NCI-H1105 (cell line): Measurements from ENCODE around the gene NR1H2.

Experiments used
- DNase-seq: peaks from one replicate; lab custom pipeline; 2025; lab: John Stamatoyannopoulos, UW

NR1H2 gene

GRCh38 chr19:50422397-50423278, 46.4 kb downstream of the NR1H2 start:
- no peak for DNase-seq

GRCh38 chr19:50423279-50424113, 47.2 kb downstream of the NR1H2 start:
- no peak for DNase-seq

GRCh38 chr19:50425581-50425980, 49.3 kb downstream of the NR1H2 start:
- no peak for DNase-seq

- DNase-seq: no peak
Observed at GRCh38 chr19:50427318-50427925, 51.2 kb downstream of the NR1H2 start.

GRCh38 chr19:50427997-50428425, 51.8 kb downstream of the NR1H2 start:
- no peak for DNase-seq

GRCh38 chr19:50428772-50429463, 52.7 kb downstream of the NR1H2 start:
- no peak for DNase-seq

- no peak for DNase-seq
Observed at GRCh38 chr19:50430888-50431342, 54.7 kb downstream of the NR1H2 start.

GRCh38 chr19:50431343-50432220, 55.3 kb downstream of the NR1H2 start:
- peak; percentile 79 for DNase-seq

GRCh38 chr19:50432221-50433028, 56.2 kb downstream of the NR1H2 start, which contains the start of gene MYBPC2:
MYBPC2 (plus strand) TSS chr19:50432892; CDS start chr19:50432954, 62 bp downstream.
- no peak for DNase-seq
